ENCODE data around the gene MYO1E.

MYO1E gene

GRCh38 chr15:59251001-59251845 is 121.4 kb downstream of the MYO1E start:
- Histone ChIP-seq H3K4me1 (no peaks in the 10 kb centered on the region), H3K4me2 (ENCODE audit: low read length) (no peak overlapping the region), H3K27ac (no peak overlapping the region), H3K9ac (no peak overlapping the region), H3K4me3 (ENCODE audit: low read depth, low read length) (no peak overlapping the region), H3K36me3 (ENCODE audit: control insufficient read depth, insufficient read depth, low read length) (no peaks in the 10 kb centered on the region), H3K27me3 (ENCODE audit: control insufficient read depth, insufficient read depth, low read length) (no peaks in the 10 kb centered on the region), H3K79me2 (no peaks in the 10 kb centered on the region), H3K9me3 (ENCODE audit: control insufficient read depth, low read length) (no peaks in the 10 kb centered on the region), H2AFZ (no peak overlapping the region)
- TF ChIP-seq CTCF (IDR thresholded peaks at IDR 0.05) = no peak

- no peaks in the 10 kb centered on the region for H3K27me3 ChIP-seq (ENCODE audit: control insufficient read depth, insufficient read depth, low read length)
- H3K4me2 ChIP-seq (ENCODE audit: low read length) = no peak overlapping the region
- H3K9me3 ChIP-seq (ENCODE audit: control insufficient read depth, low read length) = no peaks in the 10 kb centered on the region
- H3K36me3 ChIP-seq (ENCODE audit: control insufficient read depth, insufficient read depth, low read length) = no peaks in the 10 kb centered on the region
- H3K79me2 ChIP-seq = no peaks in the 10 kb centered on the region
- no peak overlapping the region for H3K4me3 ChIP-seq (ENCODE audit: low read depth, low read length)
- no peak overlapping the region for H3K27ac ChIP-seq
- H3K9ac ChIP-seq = no peak overlapping the region
- H3K4me1 ChIP-seq = no peaks in the 10 kb centered on the region
- TF ChIP-seq CTCF (IDR thresholded peaks at IDR 0.05) = no peak
- H2AFZ ChIP-seq = no peak overlapping the region
These were observed 122.4 kb downstream of the MYO1E start for GRCh38 chr15:59250249-59250648.

- Histone ChIP-seq H3K27ac (no peak overlapping the region), H3K9ac (no peak overlapping the region), H3K36me3 (ENCODE audit: control insufficient read depth, insufficient read depth, low read length) (no peaks in the 10 kb centered on the region), H2AFZ (no peak overlapping the region), H3K4me3 (ENCODE audit: low read depth, low read length) (no peak overlapping the region), H3K4me1 (no peaks in the 10 kb centered on the region), H3K9me3 (ENCODE audit: control insufficient read depth, low read length) (no peaks in the 10 kb centered on the region), H3K4me2 (ENCODE audit: low read length) (no peak overlapping the region), H3K79me2 (no peaks in the 10 kb centered on the region), H3K27me3 (ENCODE audit: control insufficient read depth, insufficient read depth, low read length) (no peaks in the 10 kb centered on the region)
- TF ChIP-seq CTCF (IDR thresholded peaks at IDR 0.05) = no peak
These were observed 122.9 kb downstream of the MYO1E start for GRCh38 chr15:59249816-59250215.

GRCh38 chr15:59247364-59247763 is 125.3 kb downstream of the MYO1E start:
- H3K36me3 ChIP-seq (ENCODE audit: control insufficient read depth, insufficient read depth, low read length) = no peaks in the 10 kb centered on the region
- no peaks in the 10 kb centered on the region for H3K9me3 ChIP-seq (ENCODE audit: control insufficient read depth, low read length)
- H3K4me1 ChIP-seq = no peaks in the 10 kb centered on the region
- no peak overlapping the region for H3K27ac ChIP-seq
- TF ChIP-seq CTCF (IDR thresholded peaks at IDR 0.05) = peak; percentile 45
- no peak overlapping the region for H3K4me2 ChIP-seq (ENCODE audit: low read length)
- no peak overlapping the region for H3K4me3 ChIP-seq (ENCODE audit: low read depth, low read length)
- H3K79me2 ChIP-seq = no peaks in the 10 kb centered on the region
- no peak overlapping the region for H2AFZ ChIP-seq
- H3K9ac ChIP-seq = no peak overlapping the region
- H3K27me3 ChIP-seq (ENCODE audit: control insufficient read depth, insufficient read depth, low read length) = no peaks in the 10 kb centered on the region

GRCh38 chr15:59245559-59245958 is 127.1 kb downstream of the MYO1E start:
- Histone ChIP-seq H3K4me1 (no peaks in the 10 kb centered on the region), H3K27ac (no peak overlapping the region), H3K79me2 (no peaks in the 10 kb centered on the region), H3K36me3 (ENCODE audit: control insufficient read depth, insufficient read depth, low read length) (no peaks in the 10 kb centered on the region), H3K9me3 (ENCODE audit: control insufficient read depth, low read length) (no peaks in the 10 kb centered on the region), H3K4me2 (ENCODE audit: low read length) (no peak overlapping the region), H2AFZ (no peak overlapping the region), H3K9ac (no peak overlapping the region), H3K4me3 (ENCODE audit: low read depth, low read length) (no peak overlapping the region), H3K27me3 (ENCODE audit: control insufficient read depth, insufficient read depth, low read length) (no peaks in the 10 kb centered on the region)
- TF ChIP-seq CTCF (IDR thresholded peaks at IDR 0.05) = no peak

Measured in parathyroid adenoma (tissue), 2 donors.